DMS114 treated with DMSO at 0.1 percent for 48 hours (cell line): ENCODE data around the gene DNAJB2.
"Not testable (repeated sequence)": the region's sequence is repeated elsewhere in the genome, so short reads cannot be mapped to it uniquely, and the experiment has no call there.

Experiments used
- DNase-seq: peaks from one replicate; lab custom pipeline; 2025; ENCODE audit not compliant: unreplicated experiment; lab: John Stamatoyannopoulos, UW

Gene DNAJB2

DNA sequence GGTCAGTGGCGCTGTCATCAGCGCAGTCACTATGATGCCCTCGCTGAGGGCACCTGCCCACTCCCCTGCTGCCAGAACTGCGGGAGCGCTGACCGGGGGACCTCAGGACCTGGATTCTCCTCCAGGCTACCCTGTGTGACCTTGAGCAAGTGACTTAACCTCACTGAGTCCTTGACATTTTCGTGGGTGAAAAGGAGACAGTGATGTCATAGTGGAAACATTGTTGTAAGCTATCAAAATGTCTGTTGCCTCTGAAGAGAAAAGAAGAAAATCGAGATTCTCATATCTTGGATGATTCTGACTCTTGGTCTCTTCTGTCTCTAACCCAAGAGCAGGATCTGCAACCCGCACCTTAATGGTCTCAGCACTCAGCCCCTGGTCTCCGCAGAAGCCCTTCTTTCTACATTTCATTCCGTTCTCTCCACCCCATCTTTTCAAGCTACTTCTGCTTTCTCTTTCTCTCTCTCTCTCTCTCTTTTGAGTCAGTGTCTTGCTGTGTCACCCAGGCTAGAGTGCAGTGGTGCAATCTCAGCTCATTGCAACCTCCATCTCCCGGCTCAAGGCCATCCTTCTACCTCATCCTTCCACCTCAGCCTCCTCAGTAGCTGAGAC is 24.5 kb upstream of the DNAJB2 start:
- no peak for DNase-seq

GRCh38 chr2:219258942-219259341 is 20.2 kb upstream of the DNAJB2 start:
- not testable (repeated sequence) for DNase-seq

DNA sequence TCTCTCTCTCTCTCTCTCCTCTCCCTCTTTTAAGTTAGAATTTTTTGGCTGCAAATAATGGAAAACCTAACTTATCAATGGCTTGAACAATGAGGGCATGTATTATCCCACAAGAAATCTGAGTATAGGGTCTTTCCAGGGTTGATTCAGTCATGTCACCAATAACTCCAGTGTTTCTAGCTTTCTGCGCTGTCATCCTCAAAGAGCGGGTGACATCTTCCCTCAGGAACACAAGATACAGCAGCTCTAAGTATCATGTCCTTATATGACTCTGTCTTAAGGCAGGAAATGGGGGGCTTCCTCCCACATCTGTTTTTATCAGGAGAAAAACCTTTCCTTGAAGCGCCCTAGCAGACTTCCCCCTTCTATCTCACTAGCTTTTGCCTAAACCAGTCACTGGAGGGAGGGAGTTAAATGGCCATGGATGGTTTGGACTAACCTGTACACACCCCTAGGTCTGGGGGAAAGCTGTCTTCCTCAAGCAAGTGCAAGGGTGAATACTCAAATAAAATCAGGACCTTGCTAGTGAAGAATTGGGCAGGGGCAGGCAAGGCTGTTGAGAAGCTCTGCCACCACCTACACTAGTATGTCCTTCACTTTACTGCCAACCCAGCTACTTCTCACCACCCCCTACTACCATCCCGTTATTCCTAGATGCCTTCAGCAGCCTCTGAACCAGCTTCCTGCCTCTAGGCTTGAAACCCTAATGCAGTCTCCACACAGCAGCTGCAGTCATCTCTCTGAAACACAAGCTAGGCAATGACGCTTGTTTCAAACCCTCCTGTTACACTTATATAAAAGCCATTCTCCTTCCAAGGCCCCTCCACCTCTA is 17.9 kb upstream of the DNAJB2 start:
- no peak for DNase-seq

DNA sequence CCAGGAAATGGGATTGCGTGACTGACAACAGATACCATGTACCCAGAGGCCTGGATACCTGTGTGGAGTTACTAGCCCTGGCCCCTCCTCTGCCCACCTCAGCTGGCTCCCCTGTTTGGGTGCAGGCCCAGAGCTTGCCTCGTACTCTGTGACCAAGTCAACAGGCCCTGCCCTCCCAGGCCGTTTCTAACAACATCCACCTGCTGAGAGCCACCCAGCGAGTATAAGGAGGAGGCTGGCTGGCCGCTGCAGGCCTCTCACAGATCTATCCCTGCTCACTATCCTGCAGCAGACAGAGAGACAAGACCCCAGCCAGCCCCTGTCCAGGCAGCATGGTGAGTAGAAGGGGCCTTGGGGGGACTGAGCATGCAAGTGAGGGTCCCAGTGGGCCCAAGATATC is 12.9 kb upstream of the DNAJB2 start:
- DNase-seq = no peak

DNA sequence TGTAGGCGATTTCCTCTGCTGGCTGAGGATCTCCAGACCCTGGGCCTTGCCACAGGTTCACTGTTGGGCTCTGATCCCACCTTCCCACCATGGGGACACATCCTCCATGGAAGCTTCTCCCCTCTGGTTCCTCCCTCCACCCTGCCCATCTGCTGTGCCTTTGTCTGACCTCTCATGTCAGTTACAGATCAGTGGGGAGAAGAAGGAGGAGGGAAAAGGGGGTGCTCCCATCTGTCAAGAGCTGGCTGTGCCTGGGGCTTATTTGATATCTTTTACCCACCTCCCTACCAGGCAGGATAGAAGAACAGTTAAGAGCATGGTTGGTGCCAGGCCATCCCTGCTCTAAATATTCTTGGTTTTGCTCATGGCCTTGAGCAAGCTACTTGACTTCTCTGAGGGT is 12.3 kb upstream of the DNAJB2 start:
- DNase-seq = no peak

DNA sequence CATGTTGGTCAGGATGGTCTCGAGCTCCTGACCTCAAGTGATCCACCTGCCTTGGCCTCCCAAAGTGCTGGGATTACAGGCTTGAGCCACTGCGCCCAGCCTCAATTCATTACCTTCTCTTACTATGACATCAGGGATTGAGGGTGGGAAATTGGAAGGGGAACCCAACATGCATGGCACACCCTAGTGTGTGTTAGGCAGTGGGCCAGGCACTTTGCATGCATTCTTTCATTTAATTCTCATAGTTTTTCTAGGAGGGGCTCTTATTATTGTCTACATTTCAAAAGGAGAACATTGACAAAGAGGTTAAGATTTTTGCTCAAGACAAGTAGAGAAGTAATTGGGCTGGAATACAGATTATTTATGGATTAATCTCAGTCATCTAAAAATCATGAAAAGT is 10.9 kb upstream of the DNAJB2 start:
- DNase-seq = no peak

- DNase-seq = no peak
These were observed 9.7 kb upstream of the DNAJB2 start for GRCh38 chr2:219269362-219270054.

GRCh38 chr2:219270055-219270372 is 9.2 kb upstream of the DNAJB2 start:
- no peak for DNase-seq

DNA sequence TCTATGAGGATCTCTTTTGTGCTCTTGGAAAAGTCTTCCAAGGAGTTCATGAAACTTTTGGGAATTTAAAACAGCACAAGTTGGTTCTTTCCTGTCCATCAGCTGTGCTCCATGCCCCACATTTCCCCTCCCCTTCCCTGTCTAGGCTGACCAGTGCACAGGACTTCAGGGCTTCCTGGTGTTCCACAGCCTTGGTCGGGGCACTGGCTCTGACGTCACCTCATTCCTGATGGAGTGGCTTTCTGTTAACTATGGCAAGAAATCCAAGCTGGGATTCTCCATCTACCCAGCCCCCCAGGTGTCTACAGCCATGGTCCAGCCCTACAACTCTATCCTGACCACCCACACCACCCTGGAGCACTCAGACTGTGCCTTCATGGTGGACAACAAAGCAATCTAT is 8.1 kb upstream of the DNAJB2 start:
- DNase-seq = no peak

DNA sequence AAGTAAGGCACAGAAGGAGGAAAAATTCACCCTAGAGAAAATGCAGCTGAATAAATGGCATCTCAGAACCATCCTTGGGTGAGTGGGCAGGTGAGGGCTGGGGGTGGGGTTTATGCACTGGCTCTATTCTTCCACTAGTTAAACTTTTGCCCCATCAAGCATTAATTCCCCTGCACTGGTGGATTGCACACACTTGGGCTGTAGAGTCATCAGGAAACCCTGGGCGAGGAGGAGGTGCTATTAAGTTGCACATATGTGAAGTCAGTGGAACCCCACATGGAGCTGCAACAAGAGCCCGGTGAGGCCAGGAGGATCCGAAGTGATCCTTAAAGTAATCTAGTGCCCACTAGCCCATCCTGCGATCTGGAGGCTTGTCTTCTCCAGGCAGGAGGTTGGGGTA is 6.8 kb upstream of the DNAJB2 start:
- DNase-seq = no peak

- no peak for DNase-seq
These were observed 6.2 kb upstream of the DNAJB2 start for GRCh38 chr2:219272995-219273394.

GRCh38 chr2:219273937-219274336 is 5.2 kb upstream of the DNAJB2 start:
- DNase-seq = no peak

GRCh38 chr2:219274361-219274921 is 4.7 kb upstream of the DNAJB2 start:
- no peak for DNase-seq

DNA sequence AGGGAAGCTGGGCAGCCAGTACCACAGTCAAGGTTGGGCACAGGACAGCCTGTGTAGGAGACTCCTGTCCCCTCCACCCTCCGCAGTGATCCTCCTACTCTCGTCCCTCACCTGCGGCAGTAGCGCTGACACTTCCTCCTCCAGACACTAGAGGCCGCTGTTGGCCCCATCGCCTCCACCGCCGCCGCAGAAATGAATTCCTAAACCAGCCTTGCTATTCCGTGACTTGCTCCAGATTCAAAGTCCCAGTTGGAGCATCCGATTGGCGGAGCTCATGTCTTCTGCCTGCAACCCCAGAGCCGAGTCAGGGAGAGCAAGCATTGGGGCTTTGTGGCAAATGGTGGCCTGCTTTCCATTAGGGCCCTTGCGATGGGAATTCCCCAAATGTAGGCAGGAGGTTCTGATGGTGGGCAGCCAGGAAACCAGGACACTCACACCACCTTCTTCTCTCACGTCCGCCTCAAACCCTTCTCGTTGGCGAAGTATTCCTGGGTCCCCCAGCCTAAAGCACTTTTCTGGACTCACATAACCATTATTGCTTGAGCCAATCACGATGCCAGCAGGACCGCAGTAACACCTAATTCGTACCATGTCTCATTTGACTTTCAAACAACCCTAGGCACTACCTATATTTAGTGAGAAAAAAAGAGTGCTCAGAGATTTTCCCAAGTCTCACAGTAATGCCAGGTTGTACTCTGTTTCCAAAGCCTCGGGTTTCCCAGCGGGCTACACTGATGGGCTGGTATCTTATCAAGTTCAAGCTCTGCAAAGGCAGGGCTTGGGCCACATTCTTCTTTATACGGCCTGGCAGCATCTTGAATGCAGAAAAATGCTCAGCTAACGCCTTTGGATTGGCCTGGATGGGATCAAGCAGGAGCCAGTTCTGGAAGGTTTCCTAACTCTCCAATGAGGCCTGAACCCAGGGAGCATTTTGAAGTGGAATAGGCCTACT is 1.2 kb upstream of the DNAJB2 start:
- peak; percentile 34 for DNase-seq

GRCh38 chr2:219278655-219279150 is 463 bp upstream of the DNAJB2 start:
- no peak for DNase-seq

DNA sequence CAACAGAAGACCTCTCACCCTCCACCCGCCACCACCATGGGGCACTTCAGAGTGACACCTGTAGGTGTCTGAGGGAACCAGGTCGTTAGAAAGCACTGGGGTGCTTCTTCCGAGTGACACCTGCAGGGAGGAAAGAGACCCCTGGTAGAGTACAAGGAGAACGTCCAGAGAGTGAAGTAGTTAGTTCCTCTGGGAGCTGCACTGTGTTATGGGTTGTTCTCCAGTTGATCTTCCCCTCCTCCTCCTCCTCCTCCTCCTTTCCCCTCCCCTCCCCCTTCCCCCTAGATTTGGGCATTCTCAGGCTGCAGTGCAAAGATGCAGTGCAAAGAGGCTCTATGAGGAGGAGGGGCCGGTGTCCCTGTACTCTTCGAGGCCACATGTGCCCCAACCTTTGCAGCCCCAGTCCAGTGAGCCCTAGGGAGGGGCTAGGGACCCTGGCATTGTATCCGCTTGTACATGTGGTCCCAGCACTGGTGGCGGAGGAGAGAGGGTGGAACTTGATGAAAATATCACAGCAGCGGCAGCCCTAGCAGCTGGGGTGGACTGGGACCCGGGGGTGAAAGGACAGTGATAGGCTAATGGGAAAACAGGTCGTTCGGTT is 850 bp downstream of the DNAJB2 start:
- DNase-seq = no peak

- DNase-seq = no peak
These were observed 1.5 kb downstream of the DNAJB2 start for GRCh38 chr2:219280651-219281050.

DNA sequence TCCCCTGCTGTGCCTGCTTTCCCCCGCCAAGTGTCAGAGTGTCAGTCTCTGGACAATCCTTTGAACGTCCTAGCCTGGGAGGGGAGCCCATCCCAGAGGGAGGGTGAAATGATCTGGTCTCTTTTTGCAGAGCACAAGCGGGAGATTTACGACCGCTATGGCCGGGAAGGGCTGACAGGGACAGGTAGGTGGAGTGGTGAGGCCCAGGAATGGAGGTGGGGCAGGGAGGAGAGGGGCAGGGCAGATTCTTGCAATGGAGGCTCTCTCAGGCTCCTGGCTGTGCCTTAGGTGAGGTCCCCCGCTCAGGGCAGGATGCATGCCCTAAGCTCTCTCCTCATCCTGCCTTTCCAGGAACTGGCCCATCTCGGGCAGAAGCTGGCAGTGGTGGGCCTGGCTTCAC is 2.4 kb downstream of the DNAJB2 start:
- no peak for DNase-seq

DNA sequence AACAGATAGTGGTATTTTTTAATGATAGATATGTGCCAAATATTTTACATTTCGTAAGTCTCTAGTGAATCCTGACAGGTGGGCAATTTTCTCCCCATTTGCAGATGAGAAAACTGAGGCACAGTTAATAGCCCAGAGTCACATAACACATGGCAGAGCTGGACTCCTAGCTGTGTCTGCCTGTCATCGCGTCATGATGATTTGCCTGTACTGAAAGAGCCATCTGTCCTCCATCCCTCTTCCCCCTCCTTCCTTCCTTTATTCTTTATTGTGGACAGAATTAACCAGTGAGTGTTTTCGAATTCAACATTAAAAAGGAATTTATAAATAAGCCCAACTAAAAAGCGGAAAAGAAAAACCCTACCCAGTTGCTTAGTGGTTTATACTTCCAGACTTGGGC is 3.2 kb downstream of the DNAJB2 start:
- no peak for DNase-seq

- DNase-seq = no peak
These were observed 3.9 kb downstream of the DNAJB2 start for GRCh38 chr2:219282943-219283581.
